Astrocyte (in vitro differentiated cells and primary cell): ENCODE measurements around the gene ITGA3. TPM values are rescaled to one million over a fixed set of nuclear protein-coding genes. Genes with fewer than 3 reads are reported as not detected.

Experiments
- DNase-seq: peaks from one replicate; pipeline ENCODE4 v3.0.0-alpha.2; 2010; ENCODE audit warnings: low read depth
- FAIRE-seq: peaks from 2 replicates; lab custom pipeline; 2011; peaks lifted over from hg19 to GRCh38; lab: Jason Lieb, UNC
- H2AFZ ChIP-seq: 2 replicates; pipeline ENCODE4 v1.6.0; 2012; ENCODE audit warnings: low read depth, low read length, inconsistent platforms
- H3K27ac ChIP-seq: 2 replicates; pipeline ENCODE4 v1.5.1; 2011; ENCODE audit warnings: low read depth, low read length, inconsistent platforms
- H3K27me3 ChIP-seq: 2 replicates; pipeline ENCODE4 v1.6.0; 2011; ENCODE audit warnings: low read length, inconsistent platforms; ENCODE audit not compliant: insufficient read depth
- H3K36me3 ChIP-seq: 2 replicates; pipeline ENCODE4 v1.5.1; 2011; ENCODE audit warnings: low read length, inconsistent platforms; ENCODE audit not compliant: insufficient read depth
- H3K4me1 ChIP-seq: 2 replicates; pipeline ENCODE4 v1.5.1; 2011; ENCODE audit warnings: low read length, inconsistent platforms; ENCODE audit not compliant: insufficient read depth
- H3K4me2 ChIP-seq: 2 replicates; pipeline ENCODE4 v1.6.0; 2012; ENCODE audit warnings: low read length, inconsistent platforms
- H3K4me3 ChIP-seq: 2 replicates; pipeline ENCODE4 v1.5.1; 2011; ENCODE audit warnings: low read depth, mild to moderate bottlenecking, low read length, inconsistent platforms; ENCODE audit not compliant: insufficient read depth
- H3K79me2 ChIP-seq: 2 replicates; pipeline ENCODE4 v1.6.0; 2012; ENCODE audit warnings: mild to moderate bottlenecking, low read length, inconsistent platforms; ENCODE audit not compliant: insufficient read depth
- H3K9ac ChIP-seq: 2 replicates; pipeline ENCODE4 v1.6.0; 2012; ENCODE audit warnings: mild to moderate bottlenecking, low read length, inconsistent platforms
- H3K9me3 ChIP-seq: 2 replicates; pipeline ENCODE4 v1.5.1; 2012; ENCODE audit warnings: low read depth, mild to moderate bottlenecking, low read length, inconsistent platforms; ENCODE audit not compliant: insufficient read depth
- H4K20me1 ChIP-seq: 2 replicates; pipeline ENCODE4 v1.6.0; 2012; ENCODE audit warnings: low read length, inconsistent platforms; ENCODE audit not compliant: insufficient read depth
- H3K27ac Mint-ChIP-seq: one replicate; pipeline ENCODE4 v1.8.0; 2021; ENCODE audit warnings: mild to moderate bottlenecking, mixed read lengths; ENCODE audit not compliant: unreplicated experiment
- H3K27me3 Mint-ChIP-seq: one replicate; pipeline ENCODE4 v1.8.0; 2021; ENCODE audit warnings: low read depth, mixed read lengths; ENCODE audit not compliant: unreplicated experiment
- H3K36me3 Mint-ChIP-seq: one replicate; pipeline ENCODE4 v1.8.0; 2021; ENCODE audit warnings: low read depth, mixed read lengths; ENCODE audit not compliant: unreplicated experiment
- H3K4me1 Mint-ChIP-seq: one replicate; pipeline ENCODE4 v1.8.0; 2021; ENCODE audit warnings: low read depth, mixed read lengths; ENCODE audit not compliant: unreplicated experiment
- H3K4me3 Mint-ChIP-seq: one replicate; pipeline ENCODE4 v1.8.0; 2021; ENCODE audit warnings: mild to moderate bottlenecking, moderate library complexity, mixed read lengths; ENCODE audit not compliant: unreplicated experiment
- H3K9me3 Mint-ChIP-seq: one replicate; pipeline ENCODE4 v1.8.0; 2021; ENCODE audit warnings: mild to moderate bottlenecking, mixed read lengths; ENCODE audit not compliant: unreplicated experiment
- EZH2 ChIP-seq: IDR thresholded peaks from 2 replicates; pipeline ENCODE4 v1.6.1; 2012; ENCODE audit warnings: mild to moderate bottlenecking, low read length, inconsistent platforms; ENCODE audit not compliant: insufficient read depth
- total RNA-seq: library from RNA; stranded (reverse); gene quantifications from 2 replicates; pipeline ENCODE4 v1.2.1, GENCODE V29; 2021
- TF ChIP-seq, protein P1 (sequence below): IDR thresholded peaks from 2 replicates; pipeline ENCODE4 v1.5.1; 2011; ENCODE audit warnings: low read depth, mild to moderate bottlenecking, inconsistent platforms, low read length, moderate library complexity; ENCODE audit not compliant: insufficient read depth

The ITGA3 gene
- total RNA-seq, 1 donor from 2014 or later = 319 TPM

DNA sequence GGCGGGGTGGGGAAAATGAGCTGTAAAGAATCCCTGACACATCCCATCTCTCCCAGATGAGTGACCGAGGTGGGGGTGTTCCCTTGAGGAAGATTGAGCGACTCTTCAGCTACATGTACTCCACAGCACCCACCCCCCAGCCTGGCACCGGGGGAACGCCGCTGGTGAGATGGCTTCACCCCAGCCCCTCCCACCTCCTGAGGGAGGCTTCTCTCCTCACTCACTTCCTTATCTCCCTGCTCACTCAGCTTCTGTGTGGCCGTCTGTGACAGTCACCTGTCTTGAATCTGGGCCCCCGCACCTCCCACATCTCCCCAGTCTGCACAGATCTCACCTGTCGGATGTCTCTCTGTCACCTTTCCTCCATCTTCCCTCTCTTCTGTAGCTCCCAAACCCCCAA, 52.6 kb downstream of the ITGA3 start:
- H3K36me3 ChIP-seq = no peaks in the 10 kb centered on the region
- H3K4me3 Mint-ChIP-seq = no peak overlapping the region
- peaks cover 8% of the 10 kb centered on the region for H3K4me1 Mint-ChIP-seq
- FAIRE-seq (no peak), DNase-seq (no peak)
- no peaks in the 10 kb centered on the region for H3K79me2 ChIP-seq
- H3K9ac ChIP-seq = no peak overlapping the region
- TF ChIP-seq EZH2 = no peak
- TF ChIP-seq, protein P1, sequence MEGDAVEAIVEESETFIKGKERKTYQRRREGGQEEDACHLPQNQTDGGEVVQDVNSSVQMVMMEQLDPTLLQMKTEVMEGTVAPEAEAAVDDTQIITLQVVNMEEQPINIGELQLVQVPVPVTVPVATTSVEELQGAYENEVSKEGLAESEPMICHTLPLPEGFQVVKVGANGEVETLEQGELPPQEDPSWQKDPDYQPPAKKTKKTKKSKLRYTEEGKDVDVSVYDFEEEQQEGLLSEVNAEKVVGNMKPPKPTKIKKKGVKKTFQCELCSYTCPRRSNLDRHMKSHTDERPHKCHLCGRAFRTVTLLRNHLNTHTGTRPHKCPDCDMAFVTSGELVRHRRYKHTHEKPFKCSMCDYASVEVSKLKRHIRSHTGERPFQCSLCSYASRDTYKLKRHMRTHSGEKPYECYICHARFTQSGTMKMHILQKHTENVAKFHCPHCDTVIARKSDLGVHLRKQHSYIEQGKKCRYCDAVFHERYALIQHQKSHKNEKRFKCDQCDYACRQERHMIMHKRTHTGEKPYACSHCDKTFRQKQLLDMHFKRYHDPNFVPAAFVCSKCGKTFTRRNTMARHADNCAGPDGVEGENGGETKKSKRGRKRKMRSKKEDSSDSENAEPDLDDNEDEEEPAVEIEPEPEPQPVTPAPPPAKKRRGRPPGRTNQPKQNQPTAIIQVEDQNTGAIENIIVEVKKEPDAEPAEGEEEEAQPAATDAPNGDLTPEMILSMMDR = no peak
- H3K4me1 ChIP-seq = peaks cover 10% of the 10 kb centered on the region
- peaks cover 23% of the 10 kb centered on the region for H3K36me3 Mint-ChIP-seq
- H3K4me3 ChIP-seq = no peak overlapping the region
- H3K4me2 ChIP-seq = no peak overlapping the region
- no peaks in the 10 kb centered on the region for H3K9me3 Mint-ChIP-seq
- H3K27me3 Mint-ChIP-seq = no peaks in the 10 kb centered on the region
- H3K27me3 ChIP-seq = no peaks in the 10 kb centered on the region
- no peak overlapping the region for H2AFZ ChIP-seq
- H4K20me1 ChIP-seq = peaks cover 3% of the 10 kb centered on the region
- H3K9me3 ChIP-seq = no peaks in the 10 kb centered on the region
- no peak overlapping the region for H3K27ac Mint-ChIP-seq
- H3K27ac ChIP-seq = no peak overlapping the region

DNA sequence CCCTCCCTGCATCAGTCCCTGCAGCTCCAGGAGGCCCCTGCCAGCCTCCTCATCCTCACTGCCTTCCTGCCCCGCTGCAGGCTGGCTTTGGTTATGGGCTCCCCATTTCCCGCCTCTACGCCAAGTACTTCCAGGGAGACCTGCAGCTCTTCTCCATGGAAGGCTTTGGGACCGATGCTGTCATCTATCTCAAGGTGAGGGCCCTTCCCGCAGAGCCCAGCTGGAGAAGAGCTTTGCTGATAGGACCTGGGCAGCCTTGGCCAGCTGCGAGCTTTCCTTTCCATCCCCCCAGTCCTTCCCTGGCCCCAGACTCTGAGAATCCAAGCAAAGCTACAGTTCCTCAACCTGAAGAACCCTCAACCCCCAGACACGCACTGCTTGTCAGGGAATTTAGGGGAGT, 53.3 kb downstream of the ITGA3 start:
- H3K27me3 Mint-ChIP-seq = no peaks in the 10 kb centered on the region
- H3K4me1 ChIP-seq = peaks cover 10% of the 10 kb centered on the region
- no peak for FAIRE-seq
- no peak overlapping the region for H3K27ac Mint-ChIP-seq
- H3K4me3 ChIP-seq = no peak overlapping the region
- H4K20me1 ChIP-seq = no peaks in the 10 kb centered on the region
- TF ChIP-seq, protein P1 = no peak
- TF ChIP-seq EZH2 = no peak
- H3K4me1 Mint-ChIP-seq = peaks cover 8% of the 10 kb centered on the region
- no peak overlapping the region for H3K27ac ChIP-seq
- H3K36me3 ChIP-seq = no peaks in the 10 kb centered on the region
- no peaks in the 10 kb centered on the region for H3K79me2 ChIP-seq
- H3K9ac ChIP-seq = no peak overlapping the region
- no peaks in the 10 kb centered on the region for H3K9me3 Mint-ChIP-seq
- H2AFZ ChIP-seq = no peak overlapping the region
- no peak overlapping the region for H3K4me3 Mint-ChIP-seq
- peaks cover 23% of the 10 kb centered on the region for H3K36me3 Mint-ChIP-seq
- H3K4me2 ChIP-seq = no peak overlapping the region
- H3K9me3 ChIP-seq = no peaks in the 10 kb centered on the region
- no peak for DNase-seq
- H3K27me3 ChIP-seq = no peaks in the 10 kb centered on the region

DNA sequence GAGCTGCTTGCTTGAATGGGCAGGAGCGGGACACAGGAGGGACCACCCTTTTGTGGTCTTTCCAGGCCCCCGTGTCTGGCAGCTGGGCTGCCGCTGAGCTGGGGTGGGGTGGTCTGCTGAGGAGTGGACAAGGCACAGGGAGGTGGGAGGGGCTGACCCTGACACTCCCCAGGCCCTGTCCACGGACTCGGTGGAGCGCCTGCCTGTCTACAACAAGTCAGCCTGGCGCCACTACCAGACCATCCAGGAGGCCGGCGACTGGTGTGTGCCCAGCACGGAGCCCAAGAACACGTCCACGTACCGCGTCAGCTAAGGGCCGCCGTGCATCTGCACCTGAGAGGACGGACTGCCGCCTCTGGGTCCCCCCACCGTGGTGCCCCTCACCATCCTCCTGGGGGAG, 53.9 kb downstream of the ITGA3 start:
- Mint-ChIP-seq H3K27me3 (no peaks in the 10 kb centered on the region), H3K4me1 (peaks cover 8% of the 10 kb centered on the region), H3K27ac (no peak overlapping the region), H3K4me3 (no peak overlapping the region), H3K9me3 (no peaks in the 10 kb centered on the region), H3K36me3 (peaks cover 23% of the 10 kb centered on the region)
- TF ChIP-seq, protein P1 = no peak
- no peak for TF ChIP-seq EZH2
- H3K4me1 ChIP-seq = peaks cover 10% of the 10 kb centered on the region
- no peaks in the 10 kb centered on the region for H3K27me3 ChIP-seq
- no peak overlapping the region for H3K9ac ChIP-seq
- H4K20me1 ChIP-seq = no peaks in the 10 kb centered on the region
- no peak overlapping the region for H3K4me2 ChIP-seq
- H3K27ac ChIP-seq = no peak overlapping the region
- FAIRE-seq (no peak), DNase-seq (no peak)
- no peaks in the 10 kb centered on the region for H3K36me3 ChIP-seq
- no peak overlapping the region for H2AFZ ChIP-seq
- H3K79me2 ChIP-seq = no peaks in the 10 kb centered on the region
- H3K4me3 ChIP-seq = no peak overlapping the region
- no peaks in the 10 kb centered on the region for H3K9me3 ChIP-seq
